HG02623 (cell line): ENCODE data around the gene SLC25A23.
"Not testable (repeated sequence)": the region's sequence is repeated elsewhere in the genome, so short reads cannot be mapped to it uniquely, and the experiment has no call there.

Experiments
- ATAC-seq: cut with Tn5 transposase; IDR thresholded peaks from one replicate; pipeline ENCODE4 v1.9.1; 2021; ENCODE audit warnings: moderate library complexity; ENCODE audit not compliant: unreplicated experiment

SLC25A23 gene

DNA sequence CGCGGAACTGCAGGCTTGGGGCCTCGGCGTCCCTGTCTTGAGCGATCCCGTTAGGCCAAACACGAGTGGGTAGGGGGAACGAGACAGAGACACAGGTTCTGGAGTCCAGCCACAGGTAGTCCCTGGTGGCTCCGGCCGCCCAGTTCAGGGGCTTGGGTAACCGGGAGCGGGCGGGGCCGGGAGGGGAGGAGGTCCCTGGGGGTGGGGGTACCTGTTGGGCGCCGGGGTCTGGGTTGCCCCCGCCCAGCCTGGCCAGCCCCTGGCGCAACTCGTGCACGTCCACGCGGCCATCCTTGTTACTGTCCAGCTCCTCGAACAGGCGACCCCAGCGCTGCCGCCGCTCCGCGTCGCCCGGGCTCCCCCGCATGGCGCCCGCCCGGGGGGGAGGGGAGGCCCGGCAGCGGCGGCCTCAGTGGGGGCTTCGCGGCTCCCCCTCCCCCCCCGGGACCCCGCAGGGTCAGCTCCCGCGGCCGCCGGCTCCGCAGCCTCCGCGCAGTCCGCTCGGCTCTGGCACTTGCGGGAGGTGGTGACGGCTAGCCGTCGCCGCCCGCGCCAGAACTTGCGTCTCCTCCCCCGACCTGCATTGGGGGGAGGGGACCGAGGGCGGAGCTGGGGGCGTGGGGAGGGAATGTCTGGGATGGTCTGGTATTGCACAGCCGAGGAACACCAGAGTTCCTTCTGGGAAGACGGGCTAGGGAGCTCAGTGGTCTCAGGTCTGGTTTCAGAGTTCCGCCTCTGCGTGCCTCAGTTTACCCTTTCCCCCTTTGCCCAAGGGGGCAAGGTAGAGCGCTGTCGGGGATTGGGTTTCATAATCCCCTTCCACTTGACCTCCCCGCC is at the start of gene SLC25A23:
SLC25A23 (minus strand) TSS at position 531 of the 837 bp plus-strand sequence; CDS start at position 367, 164 bp downstream.
- ATAC-seq = peak; percentile 18

DNA sequence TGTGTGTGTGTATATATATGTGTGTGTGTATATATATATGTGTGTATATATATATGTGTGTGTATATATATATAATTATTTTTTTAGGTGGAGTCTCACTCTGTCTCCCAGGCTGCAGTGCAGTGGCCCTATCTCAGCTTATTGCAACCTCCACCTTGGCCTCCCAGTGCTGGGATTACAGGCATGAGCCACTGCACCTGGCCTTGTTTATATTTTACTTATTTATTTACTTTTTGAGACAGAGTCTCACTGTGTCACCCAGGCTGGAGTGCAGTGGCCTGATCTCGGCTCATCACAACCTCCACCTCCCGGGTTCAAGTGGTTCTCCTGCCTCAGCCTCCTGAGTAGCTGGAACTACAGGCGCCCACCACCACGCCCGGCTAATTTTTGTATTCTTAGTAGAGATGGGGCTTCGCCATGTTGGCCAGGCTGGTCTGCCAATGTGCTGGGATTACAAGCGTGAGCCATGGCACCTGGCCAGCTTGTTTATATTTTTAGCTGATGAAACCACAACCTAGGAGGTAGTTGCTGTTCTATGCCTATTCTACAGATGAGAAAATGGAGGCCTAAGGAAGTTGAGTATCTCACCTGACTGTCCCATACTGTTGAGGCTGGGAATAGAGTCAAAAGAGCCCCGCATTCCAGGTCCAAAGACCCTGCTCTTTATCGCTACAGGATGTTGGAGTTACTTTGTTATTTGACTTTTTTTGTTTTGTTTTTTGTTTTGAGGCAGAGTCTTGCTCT is 48.6 kb upstream of the SLC25A23 start:
- ATAC-seq = not testable (repeated sequence)

DNA sequence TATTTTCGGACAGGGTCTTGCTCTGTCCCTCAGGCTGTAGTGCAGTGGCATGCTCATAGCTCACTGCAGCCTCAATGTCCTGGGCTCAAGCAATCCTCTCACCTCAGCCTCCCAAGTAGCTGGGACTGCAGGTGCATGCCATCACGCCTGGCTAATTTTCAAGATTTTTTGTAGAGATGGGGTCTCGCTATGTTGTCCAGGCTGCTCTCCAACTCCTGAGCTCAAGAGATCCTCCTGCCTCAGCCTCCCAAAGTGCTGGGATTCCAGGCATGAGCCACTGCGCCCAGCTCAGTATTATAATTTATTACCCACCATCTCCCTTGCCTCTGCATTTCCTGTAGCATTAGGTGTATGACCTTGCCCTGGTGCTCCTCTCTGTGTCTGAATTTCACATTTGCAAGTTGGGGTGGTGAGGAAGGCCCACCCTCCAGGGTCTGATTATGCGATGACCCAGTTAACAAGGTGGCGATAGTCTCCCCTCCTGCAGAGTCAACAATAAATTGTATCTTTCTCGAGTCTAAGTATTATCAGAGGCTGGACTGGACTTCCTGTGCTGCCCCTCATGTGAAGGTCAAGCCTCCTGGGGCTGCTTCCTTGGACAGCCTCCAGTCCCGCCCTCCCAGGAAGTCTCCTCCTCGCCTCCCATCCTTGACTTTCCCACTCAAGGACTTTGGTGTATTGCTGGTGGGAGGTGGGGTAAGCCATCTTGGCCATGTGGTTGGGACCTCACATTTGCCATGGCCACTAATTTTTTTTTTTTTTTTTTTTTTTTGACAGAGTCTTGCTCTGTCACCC is 44.0 kb upstream of the SLC25A23 start:
- ATAC-seq = no peak

DNA sequence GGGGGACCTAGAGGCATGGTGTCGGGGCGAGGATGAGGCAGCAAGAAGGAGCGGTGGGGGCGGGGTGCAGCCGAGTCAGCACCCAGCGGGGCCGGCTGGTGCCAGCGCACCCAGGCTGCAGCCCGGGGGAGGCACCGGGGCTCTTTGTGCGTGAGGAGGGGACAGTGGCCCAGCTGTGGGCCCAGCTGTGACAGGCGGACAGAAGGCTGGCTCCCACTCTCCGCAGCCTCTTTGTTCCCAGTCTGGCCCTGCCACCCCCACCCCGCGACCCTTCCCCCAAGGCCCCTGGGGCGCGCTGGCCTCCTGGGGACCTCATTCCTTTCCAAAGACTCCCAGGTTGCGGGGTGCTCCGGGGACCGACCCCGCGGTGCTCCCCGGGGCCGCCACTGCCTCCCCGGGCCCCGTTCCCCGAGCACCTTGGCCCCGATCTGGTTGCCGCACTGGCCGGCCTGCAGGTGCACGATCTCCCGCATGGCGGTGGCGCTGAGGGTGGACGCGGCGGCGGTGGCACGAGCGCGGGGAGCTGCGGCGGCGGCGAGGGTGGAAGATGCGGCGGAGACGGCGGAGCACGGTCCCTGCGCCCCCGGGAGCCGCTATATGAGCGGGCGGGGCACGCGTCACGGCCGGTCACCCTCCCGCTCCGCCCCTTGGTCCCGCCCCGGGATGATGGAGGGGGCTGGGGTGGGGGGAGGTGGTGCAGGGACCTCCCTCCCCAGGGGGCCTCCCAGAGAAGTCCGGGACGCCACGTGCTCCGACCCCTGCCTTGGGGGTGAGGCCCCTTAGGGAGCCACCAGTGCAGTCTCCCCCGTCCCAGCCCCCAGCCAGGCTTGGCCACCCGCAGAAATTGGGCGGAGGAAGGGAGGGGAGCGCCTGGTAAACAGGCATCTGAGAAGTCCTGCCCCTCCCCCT is 42.4 kb upstream of the SLC25A23 start, which contains the start of gene TUBB4A:
TUBB4A (minus strand) TSS at position 570 of the 909 bp plus-strand sequence; CDS start at position 473, 97 bp downstream.
- no peak for ATAC-seq

DNA sequence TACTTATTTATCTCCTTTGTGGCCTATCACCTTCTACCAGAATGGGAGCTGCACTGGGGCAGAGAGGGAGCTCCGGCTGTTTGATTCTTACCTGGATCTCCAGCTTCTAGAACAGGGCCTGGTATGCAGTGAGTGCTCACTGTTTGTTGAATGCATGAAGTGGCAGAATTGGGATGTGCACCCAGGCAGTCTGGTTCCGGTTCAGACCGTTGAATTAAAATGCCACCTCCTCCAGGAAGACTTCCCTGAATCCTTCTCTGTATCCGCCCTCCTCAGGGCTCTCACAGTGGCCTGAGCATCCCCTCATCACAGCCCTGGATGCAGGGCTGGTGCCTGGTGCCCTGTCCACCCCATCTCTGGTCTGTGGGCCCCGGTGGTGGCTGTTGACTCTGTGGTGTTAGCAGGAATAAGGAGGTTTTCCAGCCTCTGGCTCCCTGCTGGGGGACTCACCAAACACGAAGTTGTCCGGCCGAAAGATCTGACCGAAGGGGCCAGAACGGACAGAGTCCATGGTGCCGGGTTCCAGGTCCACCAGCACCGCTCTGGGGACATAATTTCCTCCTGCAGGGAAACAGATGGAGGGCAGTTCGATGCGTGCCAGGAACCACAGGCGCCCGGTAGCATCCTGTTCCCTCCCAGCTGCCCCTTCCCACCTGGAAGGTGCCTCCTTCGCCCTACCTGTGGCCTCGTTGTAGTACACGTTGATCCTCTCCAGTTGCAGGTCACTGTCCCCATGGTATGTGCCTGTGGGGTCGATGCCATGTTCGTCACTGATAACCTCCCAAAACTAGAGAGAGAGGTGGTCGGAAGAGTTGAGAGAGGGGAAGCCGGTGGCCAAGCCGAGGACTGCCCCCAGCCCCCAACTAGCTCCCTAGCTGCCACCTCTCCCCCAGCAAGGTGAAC is 41.5 kb upstream of the SLC25A23 start:
- no peak for ATAC-seq

DNA sequence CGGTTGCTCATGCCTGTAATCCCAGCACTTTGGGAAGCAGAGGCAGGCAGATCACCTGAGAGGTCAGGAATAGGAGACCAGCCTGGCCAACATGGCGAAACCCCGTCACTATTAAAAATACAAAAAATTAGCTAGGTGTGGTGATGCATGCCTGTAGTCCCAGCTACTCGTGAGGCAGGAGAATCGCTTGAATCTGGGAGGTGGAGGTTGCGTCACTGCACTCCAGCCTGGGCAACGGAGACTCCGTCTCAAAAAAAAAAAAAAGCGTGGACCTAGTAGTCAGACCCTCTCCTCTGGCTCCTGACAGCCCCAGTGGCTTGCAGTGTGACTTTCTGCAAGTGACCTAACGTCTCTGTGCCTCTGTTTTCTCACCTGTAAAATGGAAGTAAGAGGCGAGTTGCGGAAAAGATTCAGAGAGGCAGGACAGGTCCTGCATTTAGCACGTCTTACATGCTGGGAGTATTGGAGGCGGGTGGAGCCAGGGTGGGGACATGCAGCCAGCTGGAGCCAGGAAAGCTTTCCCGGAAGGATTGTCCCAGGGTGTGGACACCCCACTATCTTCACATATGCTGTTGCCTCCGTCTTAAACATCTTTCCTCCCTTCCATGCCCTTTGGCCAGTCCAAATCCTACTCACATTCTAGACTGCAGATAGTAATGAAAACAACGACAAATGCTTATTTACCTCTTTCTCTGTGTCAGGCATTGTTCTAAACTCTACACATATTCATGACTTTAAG is 39.6 kb upstream of the SLC25A23 start:
- no peak for ATAC-seq

DNA sequence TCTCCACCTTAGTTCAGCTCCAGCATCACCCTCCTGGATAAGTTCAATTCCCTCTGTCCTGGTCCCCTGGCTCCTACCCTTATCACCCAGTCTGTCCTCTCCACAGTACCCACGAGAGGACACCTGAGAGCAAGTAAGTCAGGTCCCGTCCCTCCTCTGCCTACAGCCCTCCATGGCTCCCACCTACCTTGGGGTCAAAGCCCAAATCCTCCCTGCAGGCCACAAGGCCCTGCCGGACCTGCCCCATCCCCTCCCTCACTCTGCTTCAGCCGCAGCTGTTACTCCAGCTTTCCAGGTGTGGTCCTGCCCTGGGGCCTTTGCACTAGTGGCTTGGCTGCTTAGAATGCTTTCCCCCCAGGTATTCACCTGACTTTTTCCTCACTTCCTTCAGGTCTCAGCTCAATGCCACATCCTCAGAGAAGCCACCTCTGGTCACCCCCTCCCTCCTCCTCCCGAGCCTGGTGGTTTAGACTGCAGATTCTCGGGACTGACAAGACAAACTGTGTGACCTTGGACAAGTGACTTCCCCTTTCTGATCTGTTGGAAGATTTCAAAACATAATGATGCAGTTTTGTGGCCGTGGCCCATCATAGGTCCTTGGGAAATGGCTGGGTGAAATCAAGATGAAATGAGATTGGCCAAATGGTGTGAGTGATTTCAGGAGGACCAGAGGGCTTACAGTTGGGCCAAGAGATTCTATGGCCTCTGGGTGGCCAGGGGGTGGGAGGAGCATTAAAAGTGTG is 38.9 kb upstream of the SLC25A23 start:
- ATAC-seq = no peak

DNA sequence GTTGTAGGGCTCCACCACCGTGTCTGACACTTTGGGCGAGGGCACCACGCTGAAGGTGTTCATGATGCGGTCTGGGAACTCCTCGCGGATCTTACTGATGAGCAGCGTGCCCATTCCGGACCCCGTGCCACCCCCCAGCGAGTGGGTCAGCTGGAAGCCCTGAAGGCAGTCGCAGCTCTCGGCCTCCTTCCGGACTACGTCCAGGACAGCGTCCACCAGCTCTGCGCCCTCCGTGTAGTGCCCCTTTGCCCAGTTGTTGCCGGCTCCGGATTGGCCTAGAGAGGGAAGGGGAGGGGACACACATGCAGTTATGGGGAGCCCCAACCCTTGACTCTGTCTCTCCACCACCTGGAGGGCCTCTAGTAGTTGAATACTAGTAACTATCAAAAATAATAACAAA is 36.4 kb upstream of the SLC25A23 start:
- no peak for ATAC-seq

DNA sequence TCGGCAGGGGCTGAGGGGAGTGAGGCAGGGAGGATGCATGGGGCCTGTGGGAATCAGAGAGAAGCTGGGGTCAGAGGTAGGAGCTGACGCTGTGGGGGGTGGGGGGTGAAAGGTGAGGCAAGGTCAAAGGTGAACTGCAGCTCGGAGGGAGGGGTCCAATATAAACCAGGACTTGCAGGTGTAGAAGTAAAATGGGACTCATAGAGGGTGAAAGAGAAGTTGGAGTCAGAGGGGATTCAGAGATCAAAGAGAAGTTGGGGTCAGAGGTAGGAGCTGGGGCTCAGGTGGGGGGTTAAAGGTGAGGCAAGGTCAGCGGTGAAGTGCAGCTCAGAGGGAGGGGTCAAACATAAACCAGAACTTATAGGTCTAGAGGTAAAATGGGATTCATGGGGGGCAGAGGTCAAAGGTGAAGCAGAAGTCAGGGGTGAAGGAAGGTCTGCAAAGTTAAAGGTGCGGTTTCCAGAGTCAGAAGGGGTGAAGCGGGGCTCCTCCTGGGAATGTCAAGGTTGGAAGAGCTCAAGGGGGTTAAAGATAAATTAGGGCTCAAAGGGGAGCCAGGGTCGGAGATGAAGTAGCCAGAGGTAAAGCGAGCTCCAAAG is 34.9 kb upstream of the SLC25A23 start:
- no peak for ATAC-seq

DNA sequence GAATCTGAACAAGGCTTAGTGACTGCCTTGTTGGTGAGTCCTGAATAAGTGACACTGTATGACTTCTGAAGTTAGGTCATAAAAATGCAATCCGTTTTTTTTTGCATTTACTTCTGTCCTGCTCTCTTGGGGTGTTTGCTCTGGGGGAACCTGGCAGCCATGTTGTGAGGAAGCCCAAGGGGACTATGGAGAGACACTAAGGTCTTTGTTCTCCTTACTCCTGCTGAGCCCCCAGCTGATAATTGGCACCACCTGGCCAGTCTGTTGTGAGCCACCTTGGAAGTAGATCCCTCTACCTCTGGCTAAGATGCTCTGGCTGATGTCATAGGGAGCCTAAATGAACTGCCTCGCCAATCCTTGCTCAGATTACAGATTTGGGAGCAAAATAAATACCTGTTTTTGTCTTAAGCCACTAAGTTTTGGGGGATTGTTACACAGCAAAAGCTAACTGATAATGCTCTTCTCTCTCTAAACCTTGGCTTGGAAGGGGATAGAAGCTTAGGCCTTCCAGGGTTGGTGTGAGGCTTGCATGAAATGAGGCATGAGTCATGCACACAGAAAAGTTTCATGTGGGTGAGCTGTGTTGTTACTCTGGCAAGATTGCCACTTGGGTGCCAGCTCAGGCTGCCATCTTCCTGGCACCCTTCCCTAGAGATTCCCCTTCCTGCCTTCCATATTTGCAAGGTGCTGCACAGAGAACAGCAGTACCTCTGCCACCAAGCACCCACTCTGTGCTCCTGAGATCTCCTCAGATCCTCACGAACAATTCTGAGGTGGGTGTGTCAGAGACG is 32.4 kb upstream of the SLC25A23 start:
- ATAC-seq = no peak

DNA sequence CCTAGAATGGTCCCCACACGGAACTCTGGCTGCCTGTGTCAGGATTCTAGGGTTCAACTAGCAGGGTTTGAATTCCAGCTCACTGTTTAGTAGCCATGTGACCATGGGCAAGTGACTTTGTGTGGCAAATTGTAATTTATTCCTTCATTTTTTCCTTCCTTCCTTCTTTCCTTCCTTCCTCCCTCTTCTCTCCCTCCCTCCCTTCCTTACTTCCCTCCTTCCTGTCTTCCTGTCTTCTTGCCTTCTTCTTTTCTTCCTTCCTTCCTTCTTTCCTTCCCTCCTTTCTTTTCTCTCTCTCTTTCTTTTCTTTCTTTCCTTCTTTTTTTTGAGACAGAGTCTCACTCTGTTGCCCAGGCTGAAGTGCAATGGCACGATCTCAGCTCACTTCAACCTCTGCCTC is 30.5 kb upstream of the SLC25A23 start:
- ATAC-seq = no peak

DNA sequence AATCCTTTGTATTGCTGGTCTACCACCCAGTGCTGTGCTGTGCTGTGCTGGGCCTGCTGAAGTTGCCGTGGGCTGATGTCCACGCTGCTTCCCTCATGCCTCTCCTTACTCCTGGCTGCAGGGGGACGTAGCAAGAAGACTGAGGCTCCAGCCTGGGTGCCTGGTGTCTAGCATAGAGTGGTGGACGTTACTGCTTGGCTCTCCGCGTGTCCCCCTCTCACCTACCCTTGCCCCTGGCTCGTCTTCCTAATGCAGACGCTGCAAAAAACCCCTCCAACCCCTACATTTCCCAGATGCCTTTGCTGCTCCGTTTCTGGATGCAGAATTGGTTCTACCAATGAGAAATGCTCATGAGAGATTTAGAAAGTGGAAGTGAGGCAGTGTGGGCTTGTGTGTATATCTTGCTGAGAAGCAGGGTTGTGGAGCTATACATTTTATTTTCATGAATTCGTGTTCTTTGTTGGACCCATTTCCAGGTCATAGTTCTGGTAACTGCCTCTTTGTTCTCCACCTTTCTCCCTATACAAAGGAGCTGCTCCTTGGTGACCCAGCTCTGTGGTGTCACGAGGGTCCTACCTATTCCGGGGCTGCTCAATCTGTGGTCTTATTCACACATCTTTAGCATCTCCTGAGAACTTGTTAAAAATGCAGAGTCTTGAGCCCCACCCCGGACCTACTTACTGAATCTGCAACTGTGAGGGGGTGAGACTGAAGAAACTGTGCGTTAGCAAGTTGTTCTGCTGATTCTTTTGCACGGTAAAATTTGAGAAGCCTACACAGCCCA is 29.9 kb upstream of the SLC25A23 start:
- ATAC-seq = no peak

DNA sequence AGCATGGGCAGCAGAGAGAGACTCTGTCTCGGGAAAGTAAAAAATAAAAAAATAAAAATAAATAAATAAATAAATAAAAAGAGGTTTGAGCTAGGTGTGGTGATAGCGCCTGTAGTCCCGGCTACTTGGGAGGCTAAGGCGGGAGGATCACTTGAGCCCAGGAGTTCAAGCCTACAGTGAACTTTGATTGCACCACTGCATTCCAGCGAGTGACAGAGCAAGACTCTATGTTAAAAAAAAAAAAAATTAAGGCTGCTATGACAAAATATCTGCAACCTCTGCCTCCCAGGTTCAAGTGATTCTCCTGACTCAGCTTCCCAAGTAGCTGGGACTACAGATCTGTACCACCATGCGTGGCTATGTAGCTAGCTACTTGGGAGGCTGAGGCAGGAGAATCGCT is 25.2 kb upstream of the SLC25A23 start:
- no peak for ATAC-seq

DNA sequence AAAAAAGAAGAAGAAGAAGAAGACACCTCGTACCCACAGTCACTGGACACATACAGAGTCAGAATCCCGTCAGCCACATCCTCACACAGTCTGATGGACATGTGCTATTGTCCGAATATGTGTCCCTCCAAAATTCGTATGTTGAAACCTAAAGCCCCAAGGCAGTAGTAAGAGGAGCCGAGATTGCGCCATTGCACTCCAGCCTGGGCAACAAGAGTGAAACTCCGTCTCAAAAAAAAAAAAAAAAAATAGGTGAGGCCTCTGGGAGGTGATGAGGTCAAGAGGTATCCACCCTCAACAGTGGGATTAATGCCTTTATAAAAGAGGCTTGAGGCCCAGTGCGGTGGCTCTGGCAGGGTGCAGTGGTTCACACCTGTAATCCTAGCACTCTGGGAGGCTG is 24.6 kb upstream of the SLC25A23 start:
- ATAC-seq = no peak

DNA sequence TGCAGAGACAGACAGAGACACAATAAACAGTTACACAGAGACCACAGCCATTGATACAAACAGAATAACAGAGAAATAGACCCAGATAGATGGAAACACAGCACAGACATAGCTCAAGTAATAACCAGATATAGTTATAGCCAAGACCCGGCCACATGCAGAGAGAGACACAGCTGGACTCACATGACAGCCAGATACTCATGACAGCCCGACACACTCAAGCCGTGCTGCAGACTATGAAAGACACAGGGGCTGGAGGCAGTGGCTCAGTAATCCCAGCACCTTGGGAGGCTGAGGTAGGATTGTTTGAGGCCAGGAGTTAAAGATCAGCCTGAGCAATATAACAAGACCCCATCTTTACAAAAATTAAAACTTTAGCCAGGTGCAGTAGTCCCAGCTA is 23.6 kb upstream of the SLC25A23 start:
- ATAC-seq = no peak

DNA sequence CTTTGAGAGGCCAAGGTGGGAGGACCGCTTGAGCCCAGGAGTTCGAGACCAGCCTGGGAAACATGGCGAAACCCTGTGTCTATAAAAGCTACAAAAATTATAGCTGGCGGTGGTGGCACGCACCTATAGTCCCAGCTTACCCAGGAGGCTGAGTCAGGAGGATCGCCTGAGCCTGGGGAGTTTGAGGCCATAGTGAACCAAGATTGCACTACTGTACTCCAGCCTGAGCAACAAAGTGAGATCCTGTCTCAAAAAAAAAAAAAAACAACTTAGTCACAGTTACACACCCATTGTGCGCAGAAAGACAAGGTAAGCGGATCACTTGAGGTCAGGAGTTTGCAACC is 22.7 kb upstream of the SLC25A23 start:
- ATAC-seq = no peak
